Astrocyte (in vitro differentiated cells and primary cell): Measurements from ENCODE around the gene MOB3A. TPM values are rescaled to one million over a fixed set of nuclear protein-coding genes. Genes with fewer than 3 reads are reported as not detected.

Experiments used
- DNase-seq: peaks from one replicate; pipeline ENCODE4 v3.0.0-alpha.2; 2010; ENCODE audit warnings: low read depth
- FAIRE-seq: peaks from 2 replicates; lab custom pipeline; 2011; peaks lifted over from hg19 to GRCh38; lab: Jason Lieb, UNC
- H2AFZ ChIP-seq: 2 replicates; pipeline ENCODE4 v1.6.0; 2012; ENCODE audit warnings: low read depth, low read length, inconsistent platforms
- H3K27ac ChIP-seq: 2 replicates; pipeline ENCODE4 v1.5.1; 2011; ENCODE audit warnings: low read depth, low read length, inconsistent platforms
- H3K27me3 ChIP-seq: 2 replicates; pipeline ENCODE4 v1.6.0; 2011; ENCODE audit warnings: low read length, inconsistent platforms; ENCODE audit not compliant: insufficient read depth
- H3K36me3 ChIP-seq: 2 replicates; pipeline ENCODE4 v1.5.1; 2011; ENCODE audit warnings: low read length, inconsistent platforms; ENCODE audit not compliant: insufficient read depth
- H3K4me1 ChIP-seq: 2 replicates; pipeline ENCODE4 v1.5.1; 2011; ENCODE audit warnings: low read length, inconsistent platforms; ENCODE audit not compliant: insufficient read depth
- H3K4me2 ChIP-seq: 2 replicates; pipeline ENCODE4 v1.6.0; 2012; ENCODE audit warnings: low read length, inconsistent platforms
- H3K4me3 ChIP-seq: 2 replicates; pipeline ENCODE4 v1.5.1; 2011; ENCODE audit warnings: low read depth, mild to moderate bottlenecking, low read length, inconsistent platforms; ENCODE audit not compliant: insufficient read depth
- H3K79me2 ChIP-seq: 2 replicates; pipeline ENCODE4 v1.6.0; 2012; ENCODE audit warnings: mild to moderate bottlenecking, low read length, inconsistent platforms; ENCODE audit not compliant: insufficient read depth
- H3K9ac ChIP-seq: 2 replicates; pipeline ENCODE4 v1.6.0; 2012; ENCODE audit warnings: mild to moderate bottlenecking, low read length, inconsistent platforms
- H3K9me3 ChIP-seq: 2 replicates; pipeline ENCODE4 v1.5.1; 2012; ENCODE audit warnings: low read depth, mild to moderate bottlenecking, low read length, inconsistent platforms; ENCODE audit not compliant: insufficient read depth
- H4K20me1 ChIP-seq: 2 replicates; pipeline ENCODE4 v1.6.0; 2012; ENCODE audit warnings: low read length, inconsistent platforms; ENCODE audit not compliant: insufficient read depth
- H3K27ac Mint-ChIP-seq: one replicate; pipeline ENCODE4 v1.8.0; 2021; ENCODE audit warnings: mild to moderate bottlenecking, mixed read lengths; ENCODE audit not compliant: unreplicated experiment
- H3K27me3 Mint-ChIP-seq: one replicate; pipeline ENCODE4 v1.8.0; 2021; ENCODE audit warnings: low read depth, mixed read lengths; ENCODE audit not compliant: unreplicated experiment
- H3K36me3 Mint-ChIP-seq: one replicate; pipeline ENCODE4 v1.8.0; 2021; ENCODE audit warnings: low read depth, mixed read lengths; ENCODE audit not compliant: unreplicated experiment
- H3K4me1 Mint-ChIP-seq: one replicate; pipeline ENCODE4 v1.8.0; 2021; ENCODE audit warnings: low read depth, mixed read lengths; ENCODE audit not compliant: unreplicated experiment
- H3K4me3 Mint-ChIP-seq: one replicate; pipeline ENCODE4 v1.8.0; 2021; ENCODE audit warnings: mild to moderate bottlenecking, moderate library complexity, mixed read lengths; ENCODE audit not compliant: unreplicated experiment
- H3K9me3 Mint-ChIP-seq: one replicate; pipeline ENCODE4 v1.8.0; 2021; ENCODE audit warnings: mild to moderate bottlenecking, mixed read lengths; ENCODE audit not compliant: unreplicated experiment
- EZH2 ChIP-seq: IDR thresholded peaks from 2 replicates; pipeline ENCODE4 v1.6.1; 2012; ENCODE audit warnings: mild to moderate bottlenecking, low read length, inconsistent platforms; ENCODE audit not compliant: insufficient read depth
- total RNA-seq: library from RNA; stranded (reverse); gene quantifications from 2 replicates; pipeline ENCODE4 v1.2.1, GENCODE V29; 2021
- TF ChIP-seq, protein P1 (sequence below): IDR thresholded peaks from 2 replicates; pipeline ENCODE4 v1.5.1; 2011; ENCODE audit warnings: low read depth, mild to moderate bottlenecking, inconsistent platforms, low read length, moderate library complexity; ENCODE audit not compliant: insufficient read depth

MOB3A gene
- total RNA-seq, 1 donor from 2014 or later: 45.3 TPM

DNA sequence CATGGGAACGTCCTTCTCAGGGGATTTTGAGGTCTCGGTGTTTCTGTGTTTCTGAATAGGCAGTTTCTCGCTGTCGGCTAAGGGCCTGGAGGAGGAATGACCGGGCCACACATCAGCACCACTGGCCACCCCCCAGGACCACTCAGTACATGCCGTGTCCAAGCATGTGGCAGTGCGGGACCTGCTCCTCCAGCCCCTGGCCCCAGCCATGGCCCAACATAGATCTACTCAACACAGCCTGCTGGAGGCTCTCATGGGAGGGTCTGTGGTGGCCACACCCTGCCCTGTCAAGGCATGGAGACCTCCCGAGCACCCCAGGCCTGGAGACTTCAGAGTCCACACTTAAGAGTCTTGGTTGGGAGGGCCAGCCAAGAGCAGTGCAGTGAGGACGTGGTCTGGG is 18.1 kb upstream of the MOB3A start:
- H3K27me3 ChIP-seq: no peaks in the 10 kb centered on the region
- H3K27ac Mint-ChIP-seq: peak overlapping the region; percentile 73
- H3K4me1 ChIP-seq: peaks cover 10% of the 10 kb centered on the region
- H3K27me3 Mint-ChIP-seq: no peaks in the 10 kb centered on the region
- peaks cover 24% of the 10 kb centered on the region for H3K36me3 ChIP-seq
- TF ChIP-seq, protein P1, sequence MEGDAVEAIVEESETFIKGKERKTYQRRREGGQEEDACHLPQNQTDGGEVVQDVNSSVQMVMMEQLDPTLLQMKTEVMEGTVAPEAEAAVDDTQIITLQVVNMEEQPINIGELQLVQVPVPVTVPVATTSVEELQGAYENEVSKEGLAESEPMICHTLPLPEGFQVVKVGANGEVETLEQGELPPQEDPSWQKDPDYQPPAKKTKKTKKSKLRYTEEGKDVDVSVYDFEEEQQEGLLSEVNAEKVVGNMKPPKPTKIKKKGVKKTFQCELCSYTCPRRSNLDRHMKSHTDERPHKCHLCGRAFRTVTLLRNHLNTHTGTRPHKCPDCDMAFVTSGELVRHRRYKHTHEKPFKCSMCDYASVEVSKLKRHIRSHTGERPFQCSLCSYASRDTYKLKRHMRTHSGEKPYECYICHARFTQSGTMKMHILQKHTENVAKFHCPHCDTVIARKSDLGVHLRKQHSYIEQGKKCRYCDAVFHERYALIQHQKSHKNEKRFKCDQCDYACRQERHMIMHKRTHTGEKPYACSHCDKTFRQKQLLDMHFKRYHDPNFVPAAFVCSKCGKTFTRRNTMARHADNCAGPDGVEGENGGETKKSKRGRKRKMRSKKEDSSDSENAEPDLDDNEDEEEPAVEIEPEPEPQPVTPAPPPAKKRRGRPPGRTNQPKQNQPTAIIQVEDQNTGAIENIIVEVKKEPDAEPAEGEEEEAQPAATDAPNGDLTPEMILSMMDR: no peak
- no peak for TF ChIP-seq EZH2
- peaks cover 9% of the 10 kb centered on the region for H3K79me2 ChIP-seq
- peaks cover 5% of the 10 kb centered on the region for H3K4me1 Mint-ChIP-seq
- no peaks in the 10 kb centered on the region for H3K9me3 Mint-ChIP-seq
- H3K9ac ChIP-seq: peak overlapping the region; percentile 22
- peak overlapping the region; percentile 41 for H3K4me2 ChIP-seq
- no peak for FAIRE-seq
- H3K9me3 ChIP-seq: no peaks in the 10 kb centered on the region
- no peak for DNase-seq
- H3K27ac ChIP-seq: no peak overlapping the region
- no peak overlapping the region for H3K4me3 ChIP-seq
- H2AFZ ChIP-seq: no peak overlapping the region
- peaks cover 73% of the 10 kb centered on the region for H4K20me1 ChIP-seq
- H3K36me3 Mint-ChIP-seq: peaks cover 14% of the 10 kb centered on the region
- H3K4me3 Mint-ChIP-seq: peak overlapping the region; percentile 20

DNA sequence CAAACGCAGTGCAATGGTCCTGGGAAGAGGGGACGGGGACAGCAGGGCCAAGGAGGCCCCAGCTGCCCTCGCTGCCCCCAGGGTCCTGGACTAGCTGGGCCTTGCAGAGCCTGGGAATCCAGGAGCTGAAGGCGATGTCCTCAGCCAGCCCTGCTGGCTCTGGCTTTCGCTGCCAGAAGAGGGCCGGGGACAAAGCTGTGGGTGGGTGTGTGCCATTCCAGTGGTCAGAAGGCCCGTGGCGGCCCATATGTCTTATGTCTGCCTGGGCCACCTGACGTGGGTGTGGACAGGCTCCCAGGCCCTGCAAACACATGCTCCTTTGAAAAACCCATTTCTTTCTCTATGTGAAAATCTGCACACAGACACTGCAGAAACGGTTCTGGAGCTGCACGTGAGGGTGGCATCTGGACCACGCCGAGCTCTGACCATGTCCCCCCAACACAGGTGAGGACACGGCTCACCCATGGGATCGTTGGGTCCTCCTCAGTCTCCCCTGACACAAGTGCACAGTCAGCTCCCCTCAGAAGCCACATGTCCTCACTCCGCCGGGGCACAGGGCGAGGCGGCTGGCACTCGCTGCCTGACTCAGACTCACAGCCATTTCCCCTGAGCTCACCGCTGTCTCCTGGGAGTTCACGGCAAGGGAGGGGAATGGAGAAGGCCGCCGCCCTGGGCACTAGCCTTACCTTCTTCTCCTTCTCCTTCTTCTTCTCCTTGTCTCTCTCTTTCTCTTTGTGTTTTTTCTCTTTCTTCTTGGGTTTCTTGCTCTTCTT is 17.5 kb upstream of the MOB3A start:
- Histone ChIP-seq H3K79me2 (peaks cover 9% of the 10 kb centered on the region), H3K27me3 (no peaks in the 10 kb centered on the region), H3K9me3 (no peaks in the 10 kb centered on the region), H3K36me3 (peaks cover 29% of the 10 kb centered on the region), H3K4me1 (peaks cover 10% of the 10 kb centered on the region), H3K4me2 (peak overlapping the region; percentile 41), H4K20me1 (peaks cover 76% of the 10 kb centered on the region), H2AFZ (no peak overlapping the region), H3K9ac (peak overlapping the region; percentile 22), H3K27ac (peak overlapping the region; percentile 12), H3K4me3 (no peak overlapping the region)
- FAIRE-seq: no peak
- Mint-ChIP-seq H3K36me3 (peaks cover 13% of the 10 kb centered on the region), H3K27ac (peak overlapping the region; percentile 73), H3K4me3 (peak overlapping the region; percentile 20), H3K27me3 (no peaks in the 10 kb centered on the region), H3K4me1 (peaks cover 5% of the 10 kb centered on the region), H3K9me3 (no peaks in the 10 kb centered on the region)
- TF ChIP-seq, protein P1: no peak
- no peak for TF ChIP-seq EZH2
- peak; percentile 25 for DNase-seq
